MCF 10A (cell line): Measurements from ENCODE around the gene PKP4. TPM values are rescaled to one million over a fixed set of nuclear protein-coding genes. Genes with fewer than 3 reads are reported as not detected.

Source experiments
- BruUV-seq: library from RNA; stranded (reverse); fragments of 400-500 nt; replicated peaks from 2 replicates; lab custom pipeline; 2021; lab: Mats Ljungman, UMichigan
- CTCF ChIA-PET: fragments of 300-600 bp; sonication (Branson Sonifier 250); formaldehyde crosslinking; extraction: SDS; loops from one replicate; lab custom pipeline; 2021; ENCODE audit warnings: antibody characterized with exemption, inconsistent platforms; lab: Yijun Ruan, JAX
- POLR2A ChIA-PET: fragments of 300-600, 350-650 bp; sonication (Branson Sonifier 250); formaldehyde crosslinking; extraction: SDS; loops from one replicate; lab custom pipeline; 2020; ENCODE audit warnings: antibody characterized with exemption, inconsistent platforms; lab: Yijun Ruan, JAX
- DNase-seq: peaks from one replicate; pipeline ENCODE4 v3.0.0-alpha.2; 2018; ENCODE audit not compliant: unreplicated experiment
- H3K27ac Mint-ChIP-seq: one replicate; pipeline ENCODE4 v1.8.0; 2022; ENCODE audit warnings: mild to moderate bottlenecking, low read depth, mixed read lengths; ENCODE audit not compliant: unreplicated experiment
- H3K27me3 Mint-ChIP-seq: one replicate; pipeline ENCODE4 v1.8.0; 2022; ENCODE audit warnings: mixed read lengths; ENCODE audit not compliant: insufficient read depth, unreplicated experiment
- H3K36me3 Mint-ChIP-seq: one replicate; pipeline ENCODE4 v1.8.0; 2022; ENCODE audit warnings: mild to moderate bottlenecking, moderate library complexity, mixed read lengths; ENCODE audit not compliant: insufficient read depth, unreplicated experiment
- H3K4me1 Mint-ChIP-seq: one replicate; pipeline ENCODE4 v1.8.0; 2022; ENCODE audit warnings: mixed read lengths; ENCODE audit not compliant: insufficient read depth, unreplicated experiment
- H3K4me3 Mint-ChIP-seq: one replicate; pipeline ENCODE4 v1.8.0; 2022; ENCODE audit warnings: mild to moderate bottlenecking, moderate library complexity, mixed read lengths; ENCODE audit not compliant: unreplicated experiment
- H3K9me3 Mint-ChIP-seq: one replicate; pipeline ENCODE4 v1.8.0; 2022; ENCODE audit warnings: mixed read lengths; ENCODE audit not compliant: unreplicated experiment
- intact Hi-C: fragments of 100-400 bp; cut with micrococcal nuclease; formaldehyde crosslinking; loops from 2 replicates; pipeline ENCODE4 v1.14.1; 2022
- total RNA-seq: library from RNA; stranded (reverse); gene quantifications from 2 replicates; pipeline ENCODE4 v1.2.3, GENCODE V29; 2022
- TF ChIP-seq, protein P1 (sequence below): fragments of 200-600 bp; IDR thresholded peaks from one replicate; pipeline ENCODE4 v1.8.0; 2022; ENCODE audit warnings: antibody characterized with exemption, mild to moderate bottlenecking; ENCODE audit not compliant: unreplicated experiment

The PKP4 gene
- total RNA-seq, 1 experiment from 2014 or later: 63.7 TPM

DNA sequence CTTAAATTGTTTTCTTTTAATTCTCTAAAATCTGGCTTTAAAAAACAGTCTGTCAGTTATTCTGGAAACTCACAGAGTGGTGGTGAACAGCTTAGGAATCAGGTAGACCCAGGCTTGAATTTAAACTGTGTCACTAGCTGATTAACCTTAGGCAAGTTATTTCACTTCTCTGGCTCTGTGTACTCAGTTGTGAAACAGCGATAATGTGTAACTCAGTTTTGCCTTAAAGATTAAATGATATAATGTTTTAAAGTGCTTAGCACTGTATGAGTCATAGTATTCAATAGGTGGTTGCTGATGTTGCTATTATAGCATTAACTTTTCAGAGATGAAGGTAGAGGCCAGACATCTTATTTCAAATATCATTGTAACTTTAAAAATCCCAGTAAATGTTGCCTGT lies 40.7 kb downstream of the PKP4 start:
- POLR2A ChIA-PET: interaction anchor here (0.7 to 2.0 kb wide), 5 partner anchors 8 to 245 kb away, joined by 3 to 24 read pairs (median 9); no protein-coding TSS in a partner anchor
- no TSS peak for BruUV-seq
- Mint-ChIP-seq H3K27ac (peak overlapping the region; percentile 5), H3K27me3 (no peaks in the 10 kb centered on the region), H3K4me3 (no peak overlapping the region), H3K36me3 (peaks cover 8% of the 10 kb centered on the region), H3K4me1 (peaks cover 28% of the 10 kb centered on the region), H3K9me3 (no peaks in the 10 kb centered on the region)
- intact Hi-C loops: no loop called here
- CTCF ChIA-PET: interaction anchor here (0.6 to 1.1 kb wide), 5 partner anchors 10 to 317 kb away, joined by 3 to 4 read pairs (median 3); no protein-coding TSS in a partner anchor
- TF ChIP-seq, protein P1, sequence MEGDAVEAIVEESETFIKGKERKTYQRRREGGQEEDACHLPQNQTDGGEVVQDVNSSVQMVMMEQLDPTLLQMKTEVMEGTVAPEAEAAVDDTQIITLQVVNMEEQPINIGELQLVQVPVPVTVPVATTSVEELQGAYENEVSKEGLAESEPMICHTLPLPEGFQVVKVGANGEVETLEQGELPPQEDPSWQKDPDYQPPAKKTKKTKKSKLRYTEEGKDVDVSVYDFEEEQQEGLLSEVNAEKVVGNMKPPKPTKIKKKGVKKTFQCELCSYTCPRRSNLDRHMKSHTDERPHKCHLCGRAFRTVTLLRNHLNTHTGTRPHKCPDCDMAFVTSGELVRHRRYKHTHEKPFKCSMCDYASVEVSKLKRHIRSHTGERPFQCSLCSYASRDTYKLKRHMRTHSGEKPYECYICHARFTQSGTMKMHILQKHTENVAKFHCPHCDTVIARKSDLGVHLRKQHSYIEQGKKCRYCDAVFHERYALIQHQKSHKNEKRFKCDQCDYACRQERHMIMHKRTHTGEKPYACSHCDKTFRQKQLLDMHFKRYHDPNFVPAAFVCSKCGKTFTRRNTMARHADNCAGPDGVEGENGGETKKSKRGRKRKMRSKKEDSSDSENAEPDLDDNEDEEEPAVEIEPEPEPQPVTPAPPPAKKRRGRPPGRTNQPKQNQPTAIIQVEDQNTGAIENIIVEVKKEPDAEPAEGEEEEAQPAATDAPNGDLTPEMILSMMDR: no peak
- DNase-seq: peak; percentile 62

DNA sequence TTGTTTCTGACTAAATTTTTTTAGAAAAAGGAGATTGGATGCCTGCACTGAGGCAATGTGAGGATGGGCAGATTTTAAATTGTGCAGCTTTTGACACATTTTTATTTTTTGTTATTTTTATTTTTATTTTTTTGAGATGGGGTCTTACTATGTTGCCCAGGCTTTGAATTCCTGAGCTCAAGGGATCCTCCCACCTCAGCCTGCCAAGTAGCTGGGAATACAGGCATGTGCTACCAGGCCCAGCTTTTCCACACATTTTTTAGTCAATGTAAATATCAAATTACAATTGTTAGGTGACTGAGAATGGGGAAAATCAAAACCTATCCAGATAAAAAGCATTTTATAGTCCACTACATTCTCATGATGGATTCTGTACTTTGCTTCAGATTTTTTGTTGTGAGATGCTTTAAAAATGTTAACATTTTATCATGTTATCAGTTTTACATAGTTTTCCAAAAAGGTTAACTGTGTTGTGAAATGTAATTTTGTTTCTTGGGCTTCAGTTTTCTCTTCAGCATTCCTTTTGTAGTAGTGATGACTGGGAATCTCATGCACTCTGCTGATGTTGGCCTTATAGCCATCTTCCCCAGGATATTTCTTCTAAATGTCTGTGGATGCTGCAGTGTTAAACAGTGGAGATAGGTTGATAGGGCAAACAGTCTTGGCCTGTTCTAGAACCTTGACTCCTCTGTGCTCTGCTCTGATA lies 41.4 kb downstream of the PKP4 start:
- CTCF ChIA-PET: interaction anchor here (0.6 to 0.9 kb wide), 3 partner anchors 10 to 256 kb away, joined by 3 to 4 read pairs (median 4); no protein-coding TSS in a partner anchor
- Mint-ChIP-seq H3K36me3 (peaks cover 8% of the 10 kb centered on the region), H3K4me3 (no peak overlapping the region)

DNA sequence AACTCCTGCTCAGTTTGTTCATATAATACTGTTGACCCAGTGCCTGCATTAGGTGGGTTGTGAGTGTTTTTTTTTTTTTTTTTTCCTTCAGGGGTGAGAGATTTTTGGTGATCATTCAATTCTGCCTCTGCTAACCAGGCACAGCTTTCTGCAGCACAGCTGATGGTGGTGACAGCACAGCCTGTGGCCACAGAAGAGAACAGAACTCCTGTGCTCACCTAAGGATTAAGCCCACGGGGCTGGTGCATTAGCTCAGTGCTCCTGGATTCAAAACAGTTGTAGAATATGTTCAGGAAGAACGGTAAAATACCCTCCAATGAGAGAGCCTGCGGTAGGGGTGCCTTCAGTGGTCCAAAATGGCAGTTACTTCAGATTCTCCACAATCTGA lies 42.0 kb downstream of the PKP4 start:
- H3K36me3 Mint-ChIP-seq: peaks cover 8% of the 10 kb centered on the region
- peaks cover 25% of the 10 kb centered on the region for H3K4me1 Mint-ChIP-seq
- H3K4me3 Mint-ChIP-seq: no peak overlapping the region
- no peaks in the 10 kb centered on the region for H3K9me3 Mint-ChIP-seq
- POLR2A ChIA-PET: interaction anchor here (0.8 to 1.1 kb wide), 2 partner anchors 179 to 255 kb away, joined by 3 to 5 read pairs; no protein-coding TSS in a partner anchor
- intact Hi-C loops: no loop called here
- no TSS peak for BruUV-seq
- DNase-seq: no peak
- H3K27ac Mint-ChIP-seq: no peak overlapping the region
- TF ChIP-seq, protein P1: no peak
- H3K27me3 Mint-ChIP-seq: no peaks in the 10 kb centered on the region
- CTCF ChIA-PET: no interaction called here

More for the DNA sequence above, 41.4 kb downstream of the PKP4 start:
- H3K27ac Mint-ChIP-seq: no peak overlapping the region
- intact Hi-C loops: no loop called here
- peaks cover 25% of the 10 kb centered on the region for H3K4me1 Mint-ChIP-seq
- TF ChIP-seq, protein P1: no peak
- BruUV-seq: no TSS peak
- POLR2A ChIA-PET: interaction anchor here (0.8 to 2.0 kb wide), 5 partner anchors 8 to 255 kb away, joined by 3 to 24 read pairs (median 9); no protein-coding TSS in a partner anchor
- H3K9me3 Mint-ChIP-seq: no peaks in the 10 kb centered on the region
- DNase-seq: no peak
- no peaks in the 10 kb centered on the region for H3K27me3 Mint-ChIP-seq

DNA sequence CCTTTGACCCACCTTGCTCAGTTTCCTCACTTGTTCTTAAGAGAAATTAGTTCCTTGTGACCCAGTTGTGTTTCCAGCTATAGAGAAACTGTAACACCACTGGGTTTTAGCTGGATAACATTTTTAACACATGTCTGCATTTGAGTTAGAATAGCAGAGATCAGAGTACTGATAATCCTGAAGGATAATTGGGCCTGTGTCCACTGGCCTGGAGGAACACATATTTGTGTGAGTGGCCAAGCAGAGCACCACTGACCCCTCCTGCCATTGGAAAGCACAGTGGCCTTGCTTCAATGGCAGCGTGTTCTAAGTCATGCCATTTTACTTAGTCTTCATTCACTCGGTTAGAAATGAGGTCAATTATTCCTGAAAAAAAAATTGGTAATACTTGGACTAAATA lies 42.6 kb downstream of the PKP4 start:
- Mint-ChIP-seq H3K36me3 (peaks cover 8% of the 10 kb centered on the region), H3K4me3 (no peak overlapping the region), H3K9me3 (no peaks in the 10 kb centered on the region), H3K27ac (no peak overlapping the region), H3K4me1 (peaks cover 25% of the 10 kb centered on the region), H3K27me3 (no peaks in the 10 kb centered on the region)
- no peak for DNase-seq
- no TSS peak for BruUV-seq
- TF ChIP-seq, protein P1: no peak
- intact Hi-C loops: no loop called here
- CTCF ChIA-PET: interaction anchor here (0.6 kb wide), 1 partner anchor 107 kb away, joined by 4 read pairs; no protein-coding TSS in a partner anchor
- POLR2A ChIA-PET: interaction anchor here (1.1 kb wide), 1 partner anchor 179 kb away, joined by 5 read pairs; no protein-coding TSS in a partner anchor
